PC-3 (cell line): ENCODE data around the gene HTR2C. TPM values are rescaled to one million over a fixed set of nuclear protein-coding genes. Genes with fewer than 3 reads are reported as not detected.

ENCODE experiments used
- ATAC-seq: fragments of 200-7000 bp; cut with Tn5 transposase; 2 replicates; pipeline ENCODE4 v1.9.1; 2020; ENCODE audit warnings: mild to moderate bottlenecking, moderate library complexity
- BruUV-seq: library from RNA; stranded (reverse); fragments of 400-500 nt; replicated peaks from 2 replicates; lab custom pipeline; 2021; lab: Mats Ljungman, UMichigan
- CTCF ChIA-PET: fragments of 300-600 bp; sonication (Branson Sonifier 250); formaldehyde crosslinking; loops from one replicate; lab custom pipeline; 2022; ENCODE audit warnings: antibody characterized with exemption; lab: Charles Lee
- POLR2A ChIA-PET: fragments of 300-600 bp; sonication (Branson Sonifier 250); formaldehyde crosslinking; loops from one replicate; lab custom pipeline; 2022; ENCODE audit warnings: antibody characterized with exemption; ENCODE audit not compliant: unreplicated experiment; lab: Charles Lee
- DNase-seq: peaks from one replicate; pipeline ENCODE4 v3.0.0-alpha.2; 2015
- H2AFZ ChIP-seq: fragments of 300-600 bp; sonication (generic); 2 replicates; pipeline ENCODE4 v1.6.0; 2016; ENCODE audit warnings: antibody characterized with exemption, low read length
- H3F3A ChIP-seq: fragments of 300-600 bp; sonication (generic); one replicate; pipeline ENCODE4 v1.6.0; 2017; ENCODE audit warnings: antibody characterized with exemption, low read length, control low read depth, mild to moderate bottlenecking; ENCODE audit not compliant: unreplicated experiment
- H3K27ac ChIP-seq: fragments of 300-600 bp; sonication (generic); 2 replicates; pipeline ENCODE4 v1.5.1; 2016; ENCODE audit warnings: mild to moderate bottlenecking, low read length
- H3K27me3 ChIP-seq: fragments of 300-600 bp; sonication (generic); 2 replicates; pipeline ENCODE4 v1.6.1; 2016; ENCODE audit warnings: low read length, mixed read lengths
- H3K36me3 ChIP-seq: fragments of 300-600 bp; sonication (generic); 2 replicates; pipeline ENCODE4 v1.6.1; 2016; ENCODE audit warnings: low read depth, mixed run types, low read length, mixed read lengths
- H3K4me1 ChIP-seq: fragments of 300-600 bp; sonication (generic); 2 replicates; pipeline ENCODE4 v1.5.1; 2016; ENCODE audit warnings: low read length; ENCODE audit not compliant: insufficient read depth
- H3K4me2 ChIP-seq: fragments of 300-600 bp; sonication (generic); 2 replicates; pipeline ENCODE4 v1.6.0; 2016; ENCODE audit warnings: low read length
- H3K4me3 ChIP-seq: fragments of 300-600 bp; sonication (generic); 2 replicates; pipeline ENCODE4 v1.5.1; 2016; ENCODE audit warnings: mild to moderate bottlenecking, low read length, mixed read lengths
- H3K79me2 ChIP-seq: fragments of 300-600 bp; sonication (generic); 2 replicates; pipeline ENCODE4 v1.6.1; 2017; ENCODE audit warnings: low read length, mixed read lengths
- H3K9ac ChIP-seq: fragments of 300-600 bp; sonication (generic); 2 replicates; pipeline ENCODE4 v1.6.0; 2016; ENCODE audit warnings: mild to moderate bottlenecking, low read length
- H3K9me2 ChIP-seq: fragments of 300-600 bp; sonication (generic); replicated peaks from 2 replicates; pipeline ENCODE4 v1.6.1; 2016; ENCODE audit warnings: mixed run types, low read length, mixed read lengths
- H3K9me3 ChIP-seq: fragments of 300-600 bp; sonication (generic); 2 replicates; pipeline ENCODE4 v1.6.1; 2016; ENCODE audit warnings: low read length, mixed read lengths
- H4K20me1 ChIP-seq: fragments of 300-600 bp; sonication (generic); 2 replicates; pipeline ENCODE4 v1.6.1; 2016; ENCODE audit warnings: low read length, mixed read lengths
- EZH2 ChIP-seq: fragments of 300-600 bp; sonication (generic); IDR thresholded peaks from one replicate; pipeline ENCODE4 v1.6.1; 2017; ENCODE audit warnings: antibody characterized with exemption, mild to moderate bottlenecking, low read length; ENCODE audit not compliant: unreplicated experiment
- EZH2phosphoT487 ChIP-seq: fragments of 300-600 bp; sonication (generic); IDR thresholded peaks from 2 replicates; pipeline ENCODE4 v1.6.1; 2018; ENCODE audit warnings: mild to moderate bottlenecking, antibody characterized with exemption, low read length, borderline replicate concordance
- intact Hi-C: fragments of 100-400 bp; cut with micrococcal nuclease; formaldehyde crosslinking; loops from 2 replicates; pipeline ENCODE4 v1.9.0; 2023
- total RNA-seq: library from RNA; depleted of rRNA; stranded (reverse); fragments of >200 nt; gene quantifications from 2 replicates; pipeline ENCODE4 v1.2.3, GENCODE V29; 2014
- TF ChIP-seq, protein P1 (sequence below): fragments of 300-600 bp; sonication (generic); conservative IDR thresholded peaks from 2 replicates; pipeline ENCODE4 v1.5.1; 2017; ENCODE audit warnings: antibody characterized with exemption, low read depth, mild to moderate bottlenecking, low read length

HTR2C gene
- total RNA-seq, 1 experiment from 2014 or later: 0.07 TPM

GRCh38 chrX:114819509-114819908 is 235.6 kb downstream of the HTR2C start:
- ChIA-PET POLR2A (no interaction called here), CTCF (no interaction called here)
- H3K4me1 ChIP-seq: no peaks in the 10 kb centered on the region

GRCh38 chrX:114841051-114841450 is 257.2 kb downstream of the HTR2C start:
- POLR2A ChIA-PET: no interaction called here
- H3K9me3 ChIP-seq: no peaks in the 10 kb centered on the region
- intact Hi-C loops: no loop called here

More at GRCh38 chrX:114819509-114819908, 235.6 kb downstream of the HTR2C start:
- no peak overlapping the region for H3K27ac ChIP-seq
- no peaks in the 10 kb centered on the region for H3K9me2 ChIP-seq
- H3K9me3 ChIP-seq: no peaks in the 10 kb centered on the region
- H3K36me3 ChIP-seq: no peaks in the 10 kb centered on the region
- TF ChIP-seq EZH2 (no peak), EZH2phosphoT487 (no peak)
- TF ChIP-seq, protein P1, sequence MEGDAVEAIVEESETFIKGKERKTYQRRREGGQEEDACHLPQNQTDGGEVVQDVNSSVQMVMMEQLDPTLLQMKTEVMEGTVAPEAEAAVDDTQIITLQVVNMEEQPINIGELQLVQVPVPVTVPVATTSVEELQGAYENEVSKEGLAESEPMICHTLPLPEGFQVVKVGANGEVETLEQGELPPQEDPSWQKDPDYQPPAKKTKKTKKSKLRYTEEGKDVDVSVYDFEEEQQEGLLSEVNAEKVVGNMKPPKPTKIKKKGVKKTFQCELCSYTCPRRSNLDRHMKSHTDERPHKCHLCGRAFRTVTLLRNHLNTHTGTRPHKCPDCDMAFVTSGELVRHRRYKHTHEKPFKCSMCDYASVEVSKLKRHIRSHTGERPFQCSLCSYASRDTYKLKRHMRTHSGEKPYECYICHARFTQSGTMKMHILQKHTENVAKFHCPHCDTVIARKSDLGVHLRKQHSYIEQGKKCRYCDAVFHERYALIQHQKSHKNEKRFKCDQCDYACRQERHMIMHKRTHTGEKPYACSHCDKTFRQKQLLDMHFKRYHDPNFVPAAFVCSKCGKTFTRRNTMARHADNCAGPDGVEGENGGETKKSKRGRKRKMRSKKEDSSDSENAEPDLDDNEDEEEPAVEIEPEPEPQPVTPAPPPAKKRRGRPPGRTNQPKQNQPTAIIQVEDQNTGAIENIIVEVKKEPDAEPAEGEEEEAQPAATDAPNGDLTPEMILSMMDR: no peak
- H4K20me1 ChIP-seq: no peaks in the 10 kb centered on the region
- H3K79me2 ChIP-seq: no peaks in the 10 kb centered on the region
- BruUV-seq: no TSS peak
- ATAC-seq: no peak
- no peak for DNase-seq
- no peak overlapping the region for H3K4me3 ChIP-seq
- no peaks in the 10 kb centered on the region for H3F3A ChIP-seq
- no peak overlapping the region for H3K4me2 ChIP-seq
- intact Hi-C loops: no loop called here
- H3K9ac ChIP-seq: no peak overlapping the region
- H2AFZ ChIP-seq: no peak overlapping the region
- H3K27me3 ChIP-seq: no peaks in the 10 kb centered on the region

DNA sequence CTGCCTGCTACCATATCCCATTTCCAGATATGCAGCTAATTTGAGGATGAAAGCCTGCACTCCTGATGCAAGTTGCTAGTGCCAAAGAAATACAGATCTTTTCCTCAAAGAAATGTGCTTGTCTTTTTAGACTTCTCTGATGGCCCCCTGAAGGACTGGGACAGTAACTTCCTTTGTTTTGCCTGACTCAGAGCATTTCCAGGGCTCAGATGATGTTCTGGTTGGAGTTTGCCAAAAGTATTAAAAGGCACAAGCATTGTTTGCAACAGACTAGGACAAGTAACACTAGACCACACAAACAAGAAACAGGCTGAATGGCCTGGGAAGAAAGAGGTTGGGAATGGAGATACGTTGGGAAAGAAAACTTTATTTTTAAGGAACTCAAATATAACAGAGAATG is 258.3 kb downstream of the HTR2C start:
- Histone ChIP-seq H3K4me2 (no peak overlapping the region), H3K4me3 (no peak overlapping the region), H3F3A (no peaks in the 10 kb centered on the region), H3K9me3 (no peaks in the 10 kb centered on the region), H3K4me1 (peaks cover 5% of the 10 kb centered on the region), H3K9ac (no peak overlapping the region), H2AFZ (no peak overlapping the region), H3K36me3 (no peaks in the 10 kb centered on the region), H3K27me3 (no peaks in the 10 kb centered on the region), H3K79me2 (no peaks in the 10 kb centered on the region), H3K27ac (peak overlapping the region; percentile 44), H3K9me2 (no peaks in the 10 kb centered on the region), H4K20me1 (no peaks in the 10 kb centered on the region)
- no TSS peak for BruUV-seq
- ATAC-seq: no peak
- ChIA-PET POLR2A (no interaction called here), CTCF (no interaction called here)
- intact Hi-C loops: no loop called here
- TF ChIP-seq EZH2: no peak
- TF ChIP-seq EZH2phosphoT487: no peak
- TF ChIP-seq, protein P1: no peak
- DNase-seq: peak; percentile 27

More at GRCh38 chrX:114841051-114841450, 257.2 kb downstream of the HTR2C start:
- Histone ChIP-seq H3K4me2 (peak overlapping the region; percentile 31; the same call in 1 of the 2 replicates), H3F3A (no peaks in the 10 kb centered on the region), H3K27ac (peak overlapping the region; percentile 61), H3K9me2 (no peaks in the 10 kb centered on the region), H4K20me1 (no peaks in the 10 kb centered on the region), H3K9ac (no peak overlapping the region), H3K27me3 (no peaks in the 10 kb centered on the region), H3K4me1 (peaks cover 5% of the 10 kb centered on the region), H3K36me3 (no peaks in the 10 kb centered on the region), H3K4me3 (no peak overlapping the region), H3K79me2 (no peaks in the 10 kb centered on the region), H2AFZ (no peak overlapping the region)
- CTCF ChIA-PET: no interaction called here
- ATAC-seq (no peak), DNase-seq (peak; percentile 64)
- no peak for TF ChIP-seq EZH2phosphoT487
- TF ChIP-seq, protein P1: no peak
- no TSS peak for BruUV-seq
